NCI-H187 (cell line): ENCODE measurements around the gene DGKH.
"Not testable (repeated sequence)": the region's sequence is repeated elsewhere in the genome, so short reads cannot be mapped to it uniquely, and the experiment has no call there.

Experiments
- DNase-seq, 2 experiments: peaks; one replicate each; lab custom pipeline; 2025; lab: John Stamatoyannopoulos, UW

DGKH gene

DNA sequence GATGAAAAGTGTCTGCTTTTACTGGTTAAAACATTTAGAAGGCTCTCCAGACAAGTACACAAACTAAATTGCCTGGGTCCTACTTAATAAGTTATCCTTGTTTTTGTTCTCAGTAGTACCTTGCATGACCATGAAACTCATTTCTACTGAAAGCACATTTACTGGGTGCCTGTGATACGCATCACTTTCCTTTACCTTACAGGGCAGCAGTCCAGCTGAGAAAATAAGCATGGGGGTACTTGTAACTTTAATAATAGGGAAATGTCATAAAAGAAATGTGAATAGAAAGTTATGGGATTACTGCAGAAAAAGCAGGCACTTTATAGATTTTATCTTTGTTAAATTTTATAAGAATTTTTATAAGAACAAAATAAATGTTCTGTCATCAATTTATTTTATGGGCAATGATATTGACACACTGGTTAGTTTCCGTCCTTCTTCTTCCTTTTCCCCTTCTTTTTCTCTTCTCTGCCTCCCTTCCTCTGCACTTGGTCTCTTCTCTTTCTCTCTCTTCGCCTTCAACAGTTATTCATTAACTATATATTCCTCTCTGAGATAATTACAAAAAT is 116.2 kb downstream of the DGKH start:
- no peak for DNase-seq

DNA sequence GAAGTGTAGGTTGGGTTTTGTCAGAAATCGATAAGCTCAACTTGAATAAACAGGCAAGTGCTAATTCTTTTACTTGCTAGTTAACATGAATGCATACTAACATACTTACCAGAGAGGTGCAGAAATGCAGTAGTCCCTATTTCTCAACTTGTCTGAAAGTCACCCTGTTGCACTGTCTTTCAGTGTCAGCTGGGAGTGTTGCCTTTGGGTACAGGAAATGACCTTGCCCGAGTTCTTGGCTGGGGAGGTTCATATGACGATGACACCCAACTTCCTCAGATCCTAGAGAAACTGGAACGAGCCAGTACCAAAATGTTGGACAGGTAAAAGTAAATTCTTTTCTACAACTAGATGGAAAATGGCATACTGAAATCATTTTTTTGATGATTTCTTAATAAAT is 120.0 kb downstream of the DGKH start:
- no peak for DNase-seq

DNA sequence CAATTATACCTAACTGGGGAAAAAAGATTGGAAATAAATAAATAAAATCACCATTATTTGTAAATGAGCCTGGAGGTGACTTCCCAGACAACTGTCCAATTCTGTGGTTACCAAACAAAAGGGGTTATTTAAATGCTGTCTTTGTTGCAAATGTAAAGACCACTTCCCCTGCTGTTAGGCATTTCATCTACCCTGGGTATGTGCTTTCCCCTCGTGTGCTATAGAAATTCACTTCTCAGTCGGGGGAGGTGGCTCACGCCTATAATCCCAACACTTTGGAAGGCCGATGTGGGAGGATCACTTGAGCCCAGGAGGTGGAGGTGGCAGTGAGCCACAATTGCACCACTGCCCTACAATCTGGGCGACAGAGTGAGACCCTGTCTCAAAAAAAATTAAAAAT is 121.6 kb downstream of the DGKH start:
- no peak for DNase-seq

DNA sequence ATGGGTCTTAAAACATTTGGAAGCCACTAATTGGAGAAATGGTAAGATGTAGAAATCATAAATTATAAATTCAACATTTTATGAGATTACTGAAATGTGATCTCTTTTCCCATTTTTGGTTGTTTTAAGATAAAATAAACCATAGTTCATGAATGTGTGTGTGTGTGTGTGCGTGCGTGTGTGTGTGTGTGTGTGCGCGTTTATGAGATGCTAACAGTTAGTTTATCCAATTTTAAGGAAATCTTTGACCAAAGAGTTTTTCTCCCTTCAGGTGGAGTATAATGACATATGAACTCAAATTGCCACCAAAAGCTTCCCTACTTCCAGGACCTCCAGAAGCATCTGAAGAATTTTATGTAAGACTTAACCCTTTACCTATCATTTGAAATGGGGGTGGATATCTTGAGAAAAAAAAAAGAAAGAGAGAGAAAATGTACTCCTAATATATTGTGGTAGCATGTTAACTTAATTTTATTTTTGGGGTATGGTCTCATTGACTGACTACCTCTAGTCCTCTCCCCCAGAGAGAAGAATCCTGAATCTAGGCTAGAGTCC is 125.4 kb downstream of the DGKH start:
- no peak for DNase-seq

DNA sequence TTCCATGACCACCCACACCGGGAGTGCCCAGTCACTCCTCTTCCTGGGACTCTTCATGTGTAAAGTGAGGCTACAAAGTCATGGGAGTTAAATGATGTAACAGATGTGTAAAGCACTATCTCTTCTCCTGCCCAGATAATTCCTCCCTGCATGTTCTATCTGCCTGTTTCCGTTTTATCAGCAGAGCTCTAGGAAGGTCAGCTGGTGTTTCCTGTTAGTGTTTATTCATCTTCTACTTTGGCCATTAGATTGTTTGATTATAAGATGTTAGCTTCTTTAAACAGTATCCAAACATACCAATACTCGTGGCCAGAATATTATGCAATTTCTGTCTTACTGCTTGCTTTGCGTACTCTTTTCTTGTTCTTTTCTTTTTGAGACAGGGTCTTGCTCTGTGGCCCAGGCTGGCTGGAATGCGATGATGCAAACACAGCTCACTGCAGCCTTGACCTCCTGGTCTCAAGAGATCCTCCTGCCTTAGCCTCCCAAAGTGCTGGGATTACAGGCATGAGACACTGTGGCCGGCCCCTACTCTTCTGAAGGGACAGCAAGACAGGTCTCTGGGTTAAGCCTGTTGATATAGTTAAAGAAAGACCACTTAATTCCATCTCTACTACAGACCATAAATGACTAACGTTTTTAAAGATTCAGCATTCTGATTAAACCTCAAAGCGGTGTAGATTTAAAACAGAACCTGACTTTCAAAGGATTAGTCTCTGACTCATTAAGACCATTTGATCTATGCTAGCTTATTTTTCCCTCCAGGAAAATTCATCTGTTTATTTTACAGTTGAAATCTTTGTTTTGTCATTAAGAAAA is 126.1 kb downstream of the DGKH start:
- no peak for DNase-seq

DNA sequence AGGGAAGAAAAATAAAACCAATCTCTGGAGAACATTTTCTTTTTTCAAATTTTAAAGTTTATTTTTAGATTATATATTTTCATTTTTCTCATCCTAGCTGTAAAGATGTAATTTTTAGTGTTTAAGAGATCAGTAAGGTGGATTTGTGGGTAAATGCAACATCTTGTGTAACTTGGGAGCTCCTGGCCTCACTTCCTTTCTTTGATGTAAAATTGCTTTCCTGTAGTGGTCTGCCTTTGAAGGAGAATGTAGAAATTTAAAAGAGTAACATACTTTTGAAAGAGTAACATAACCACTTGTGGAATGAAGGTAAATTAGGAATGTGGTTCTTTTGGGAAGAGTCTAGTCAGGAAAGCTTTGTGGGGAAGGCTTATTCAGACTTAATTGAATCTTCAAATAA is 127.8 kb downstream of the DGKH start:
- DNase-seq: no peak

DNA sequence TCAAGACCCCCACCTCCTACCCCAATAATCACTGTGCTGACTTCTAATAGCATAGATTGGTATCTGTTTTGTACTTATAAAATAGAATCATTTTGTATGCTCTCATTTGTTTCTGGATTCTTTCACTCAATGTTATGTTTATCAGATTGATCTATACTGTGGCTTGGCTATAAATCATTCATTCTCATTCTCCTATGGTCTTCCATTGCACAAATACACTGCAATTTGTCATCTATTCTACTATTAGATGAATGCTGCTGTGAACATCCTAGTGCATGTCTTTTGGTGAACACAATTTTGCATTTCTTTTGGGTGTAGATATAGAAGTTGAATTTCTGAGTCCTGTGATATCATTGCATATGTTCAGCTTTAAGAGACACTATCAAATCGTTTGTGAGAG is 128.7 kb downstream of the DGKH start:
- DNase-seq: no peak

DNA sequence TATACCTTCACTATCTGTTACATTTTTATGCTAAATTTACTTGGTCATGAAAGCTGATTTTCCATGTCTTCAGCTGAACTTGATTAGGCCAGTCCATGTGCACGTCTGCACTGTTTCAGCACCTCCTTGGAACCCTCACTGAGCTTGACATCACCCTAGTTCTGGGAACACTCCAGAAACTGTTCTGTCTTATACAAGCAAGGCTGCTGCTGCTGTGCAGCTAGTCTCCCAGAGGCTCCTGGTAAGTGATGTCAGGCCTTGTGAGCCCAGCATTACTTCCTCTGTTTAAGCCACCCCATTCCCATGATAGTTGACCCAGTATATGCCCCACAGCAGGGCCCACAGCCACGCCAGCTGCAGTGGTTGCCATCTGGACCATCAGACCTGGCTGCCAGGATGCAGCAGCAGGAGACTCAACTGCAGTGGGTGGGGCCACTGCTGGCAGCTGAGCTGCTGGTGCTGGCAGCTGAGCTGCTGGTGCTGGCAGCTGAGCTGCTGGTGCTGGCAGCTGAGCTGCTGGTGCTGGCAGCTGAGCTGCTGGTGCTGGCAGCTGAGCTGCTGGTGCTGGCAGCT is 133.0 kb downstream of the DGKH start:
- no peak for DNase-seq

DNA sequence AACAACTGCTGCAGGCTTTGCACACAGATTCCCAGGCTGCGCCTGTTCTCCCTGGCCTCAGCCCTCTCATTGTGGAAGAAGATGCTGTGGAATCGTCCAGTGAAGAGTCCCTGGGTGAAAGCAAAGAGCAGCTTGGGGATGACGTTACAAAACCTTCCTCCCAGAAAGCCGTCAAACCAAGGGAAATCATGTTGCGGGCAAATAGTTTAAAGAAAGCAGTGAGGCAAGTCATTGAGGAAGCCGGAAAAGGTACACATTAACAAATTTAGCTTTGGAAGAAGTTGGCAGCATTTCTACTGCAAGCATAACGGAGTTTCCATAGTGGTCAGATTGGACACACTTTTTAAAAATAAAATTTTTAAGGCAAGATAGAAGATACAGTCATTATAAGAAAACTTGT is 140.6 kb downstream of the DGKH start:
- DNase-seq: no peak

DNA sequence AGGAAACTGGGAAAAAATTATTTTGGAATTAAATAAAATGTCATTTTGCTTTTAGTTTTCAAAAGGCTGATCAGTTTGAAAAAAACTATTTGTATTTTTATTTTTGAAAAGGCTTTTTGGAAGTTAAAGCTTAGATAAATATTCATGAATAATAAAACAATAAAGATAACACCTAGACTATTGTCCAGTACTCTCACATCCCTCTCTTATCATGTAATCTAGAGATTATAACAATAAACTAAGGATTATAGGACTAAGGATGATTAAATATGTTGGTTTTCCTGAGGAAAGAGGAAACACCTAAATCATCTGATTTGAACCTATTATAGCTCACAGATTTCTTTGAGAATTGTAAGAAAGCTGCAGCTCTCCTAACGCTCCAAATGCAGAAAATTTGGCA is 142.1 kb downstream of the DGKH start:
- DNase-seq: no peak

DNA sequence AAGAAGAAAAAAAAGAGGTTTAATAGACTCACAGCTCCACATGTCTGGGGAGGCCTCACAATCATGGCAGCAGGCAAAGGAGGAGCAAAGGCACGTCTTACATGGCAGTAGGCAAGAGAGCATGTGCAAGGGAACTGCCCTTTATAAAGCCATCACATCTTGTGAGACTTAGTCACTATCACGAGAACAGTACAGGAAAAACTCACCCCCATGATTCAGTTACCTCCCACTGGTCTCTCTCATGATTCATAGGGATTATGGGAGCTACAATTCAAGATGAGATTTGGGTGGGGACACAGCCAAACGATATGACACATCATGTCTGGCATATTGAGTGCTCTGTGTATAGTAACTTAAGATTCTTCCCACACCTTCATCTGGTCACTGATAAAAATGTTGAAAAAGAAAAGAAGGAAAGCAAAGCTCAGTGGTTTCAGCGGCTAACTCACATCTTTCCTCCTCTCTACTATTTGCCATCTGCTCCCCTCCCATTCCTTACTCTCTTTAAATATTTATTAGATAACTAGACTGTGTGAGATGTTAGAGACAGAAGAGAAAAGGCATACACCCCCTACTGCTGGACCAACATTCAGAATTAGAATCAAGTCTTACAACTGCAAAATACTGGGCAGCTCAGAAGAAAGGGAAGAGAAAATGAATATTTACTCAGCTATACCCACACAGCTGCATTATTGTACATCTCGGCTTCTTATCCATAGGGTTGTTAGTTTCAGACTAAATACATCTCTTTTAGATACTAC is 163.4 kb downstream of the DGKH start:
- DNase-seq: no peak

DNA sequence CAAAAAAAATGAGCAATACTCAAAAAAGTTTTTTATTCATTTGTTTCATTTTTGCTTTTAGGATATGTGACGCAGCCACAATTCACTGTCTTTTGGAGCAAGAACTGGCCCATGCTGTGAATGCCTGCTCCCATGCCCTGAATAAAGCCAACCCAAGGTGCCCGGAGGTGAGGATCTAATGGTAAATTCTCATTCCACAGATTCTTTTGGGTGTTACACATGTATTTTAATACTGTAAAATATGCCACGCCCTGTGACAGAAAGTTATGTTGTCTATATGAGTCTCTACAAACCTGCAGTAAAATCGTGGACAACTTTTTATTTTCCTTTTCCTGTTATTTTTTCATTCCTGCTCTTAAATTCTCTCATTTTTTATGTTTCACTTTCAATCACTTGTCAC is 166.0 kb downstream of the DGKH start:
- no peak for DNase-seq

DNA sequence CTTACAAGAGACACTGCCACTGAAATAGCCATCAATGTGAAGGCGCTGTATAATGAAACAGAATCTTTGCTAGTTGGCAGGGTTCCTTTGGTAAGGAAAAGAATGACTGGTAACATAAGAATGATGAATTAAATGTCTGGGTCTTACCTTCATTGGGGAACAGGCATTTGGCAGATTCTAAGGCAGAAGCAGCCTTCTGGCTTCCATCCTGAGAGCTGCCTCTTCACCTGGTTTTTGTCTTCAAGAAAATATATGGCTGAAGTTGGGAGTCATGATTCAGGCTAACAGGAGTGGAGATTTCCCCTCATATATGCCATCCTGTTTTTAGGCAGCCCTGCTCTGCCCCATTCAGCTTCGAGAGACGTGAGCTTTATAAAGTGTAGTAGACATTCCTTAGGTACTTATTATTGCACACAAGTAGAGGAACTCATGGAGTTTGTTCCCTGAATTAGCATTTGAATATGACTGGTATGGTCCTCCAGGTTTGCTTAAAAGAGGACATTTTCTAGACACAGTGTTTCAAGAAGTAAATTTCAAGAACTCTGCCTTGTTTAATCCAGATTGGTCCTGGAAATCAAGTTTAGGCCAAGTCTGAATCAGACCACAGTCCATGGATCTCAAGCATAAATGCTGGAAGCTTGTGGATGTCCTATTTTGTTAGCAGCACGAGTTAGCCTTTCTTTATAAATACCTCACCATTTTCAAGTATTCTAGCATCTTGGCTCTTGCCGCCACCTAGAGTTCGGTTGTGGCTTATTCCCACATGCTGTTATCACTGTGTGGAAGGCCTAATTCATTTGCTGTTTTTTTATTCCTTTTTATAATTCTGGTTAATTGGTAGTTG is 167.4 kb downstream of the DGKH start:
- DNase-seq: no peak

DNA sequence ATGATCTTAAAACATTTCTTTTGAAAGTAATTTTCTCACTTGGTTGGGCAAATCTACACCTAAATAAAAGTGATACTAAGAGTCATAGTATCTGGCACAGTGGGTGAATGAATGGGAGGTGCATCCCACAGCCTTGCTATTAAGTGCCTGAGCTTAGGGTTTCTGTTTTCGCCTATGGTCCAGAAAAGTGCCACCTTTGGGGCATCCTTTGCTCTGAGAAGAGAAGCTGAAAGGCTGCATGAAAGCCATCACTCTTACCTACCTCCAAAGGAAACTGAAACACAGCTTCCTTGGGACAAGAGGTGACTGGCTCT is 167.9 kb downstream of the DGKH start:
- DNase-seq: no peak

DNA sequence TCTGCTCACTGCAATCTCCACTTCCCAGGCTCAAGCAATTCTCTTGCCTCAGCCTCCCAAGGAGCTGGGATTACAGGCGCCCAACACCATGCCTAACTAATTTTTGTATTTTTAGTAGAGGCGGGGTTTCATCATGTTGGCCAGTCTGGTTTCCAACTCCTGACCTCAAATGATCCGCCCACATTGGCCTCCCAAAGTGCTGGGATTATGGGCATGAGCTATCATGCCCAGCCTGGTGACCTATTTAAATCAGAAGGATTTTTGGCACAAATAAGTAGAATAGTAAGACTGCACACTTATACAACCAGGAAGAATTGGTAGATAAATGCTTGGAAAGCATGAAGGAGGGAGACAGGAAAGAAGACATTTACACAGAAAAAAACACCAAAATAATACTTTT is 170.1 kb downstream of the DGKH start:
- no peak for DNase-seq

DNA sequence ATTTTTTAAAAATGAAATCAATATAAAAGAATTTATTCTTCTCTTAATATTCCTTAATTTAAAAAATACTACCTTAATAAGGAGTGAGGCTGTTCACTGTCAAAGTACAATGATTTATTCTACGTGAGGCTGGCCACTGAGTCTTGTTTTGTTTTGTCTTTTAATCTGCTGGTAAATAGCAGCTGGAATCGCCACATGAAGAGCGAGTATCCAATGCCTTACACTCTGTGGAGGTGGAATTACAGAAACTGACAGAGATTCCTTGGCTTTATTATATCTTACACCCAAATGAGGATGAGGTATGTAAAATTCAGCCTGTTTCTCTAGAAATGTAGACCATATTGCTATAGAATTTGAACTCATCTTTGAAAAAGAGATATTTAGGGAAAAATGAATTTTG is 170.6 kb downstream of the DGKH start:
- no peak for DNase-seq

DNA sequence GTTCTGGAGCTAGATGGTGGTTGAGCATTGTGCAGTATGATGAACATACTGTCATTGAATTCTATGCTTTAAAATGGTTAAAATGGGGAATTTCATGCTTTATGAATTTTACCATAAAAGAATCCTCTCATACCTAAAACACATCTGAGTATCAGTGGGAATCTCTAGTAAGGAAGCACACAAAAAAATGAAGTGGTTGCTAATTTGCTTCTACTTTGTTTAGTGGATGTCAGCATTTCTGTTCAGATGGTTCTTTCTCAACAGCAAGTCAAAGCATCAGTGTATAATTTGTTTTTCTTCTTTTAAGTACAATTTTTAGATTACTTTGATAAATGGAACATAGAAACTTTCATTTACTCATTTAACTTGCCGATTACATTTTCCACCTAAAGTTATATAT is 171.4 kb downstream of the DGKH start:
- DNase-seq: no peak

DNA sequence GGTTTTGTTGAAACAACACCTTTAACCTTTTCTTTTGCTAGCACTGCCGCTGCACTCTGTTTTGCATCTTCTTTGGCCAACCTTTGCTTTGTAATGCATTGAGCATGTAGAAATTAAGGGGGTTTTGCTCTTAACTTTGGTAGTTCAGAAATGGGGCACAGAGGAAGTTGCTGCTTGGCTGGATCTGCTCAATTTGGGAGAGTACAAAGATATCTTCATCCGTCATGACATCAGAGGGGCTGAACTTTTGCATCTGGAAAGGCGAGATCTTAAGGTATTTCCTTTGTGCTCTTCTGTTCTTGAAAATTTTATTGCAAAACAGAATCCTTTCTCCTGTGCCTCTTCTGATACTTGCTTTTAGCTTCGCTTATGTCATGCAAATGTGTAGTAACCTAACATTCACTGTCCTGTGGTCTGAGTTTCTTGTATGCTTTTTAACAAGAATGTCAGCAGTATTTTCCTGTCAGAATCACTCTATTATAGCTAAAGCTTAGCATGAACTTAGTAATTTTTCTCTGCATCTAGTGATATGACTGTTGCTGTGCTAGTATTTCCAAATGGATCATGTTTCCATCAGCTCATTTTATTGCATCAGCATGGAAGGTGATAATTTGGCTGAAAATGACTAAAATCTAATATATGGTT is 172.8 kb downstream of the DGKH start:
- DNase-seq: no peak

DNA sequence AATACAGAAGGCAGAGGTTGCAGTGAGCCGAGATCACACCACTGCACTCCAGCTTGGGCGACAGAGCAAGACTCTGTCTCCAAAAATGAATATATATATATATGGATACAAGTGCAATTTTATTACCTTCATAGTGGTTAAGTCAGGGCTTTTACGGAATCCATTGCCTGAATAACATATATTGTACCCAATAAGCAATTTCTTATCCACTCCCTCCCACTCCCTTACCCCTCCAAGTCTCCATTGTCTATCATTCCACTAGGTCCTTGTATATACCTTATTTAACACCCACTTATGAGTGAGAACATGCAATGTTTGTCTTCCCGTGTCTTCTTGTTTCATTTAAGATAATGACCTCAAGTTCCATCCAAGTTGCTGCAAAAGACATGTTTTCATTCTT is 175.2 kb downstream of the DGKH start:
- no peak for DNase-seq

DNA sequence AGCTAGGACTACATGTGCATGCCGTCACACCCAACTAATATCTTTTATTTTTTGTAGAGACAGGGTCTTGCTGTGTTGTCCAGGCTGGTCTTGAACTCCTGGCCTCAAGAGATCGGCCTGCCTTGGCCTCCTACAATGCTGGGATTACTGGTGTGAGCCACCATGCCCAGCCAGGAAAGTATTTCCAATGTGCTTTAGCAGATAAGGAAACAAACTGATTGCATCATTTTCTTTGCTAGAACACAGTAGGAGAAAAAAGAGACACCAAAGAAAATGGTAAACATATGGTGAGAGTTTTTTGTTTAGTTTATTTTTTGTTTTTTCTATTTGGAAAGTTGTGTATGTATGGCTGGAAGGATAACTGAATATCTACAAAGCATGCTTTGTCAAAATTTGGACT is 176.6 kb downstream of the DGKH start:
- DNase-seq: no peak

DNA sequence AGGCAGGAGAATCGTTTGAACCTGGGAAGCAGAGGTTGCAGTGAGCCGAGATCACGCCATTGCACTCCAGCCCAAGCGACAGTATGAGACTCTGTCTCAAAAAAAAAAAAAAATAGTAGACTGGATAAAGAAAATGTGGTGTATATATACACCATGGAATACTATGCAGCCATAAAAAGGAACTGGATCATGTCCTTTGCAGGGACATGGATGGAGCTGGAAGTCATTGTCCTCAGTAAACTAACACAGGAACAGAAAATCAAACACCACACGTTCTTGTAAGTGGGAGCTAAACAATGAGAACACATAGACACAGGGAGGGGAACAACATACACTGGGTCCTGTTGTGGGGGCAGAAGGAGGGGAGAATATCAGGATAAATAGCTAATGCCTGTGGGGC is 178.3 kb downstream of the DGKH start:
- DNase-seq: not testable (repeated sequence)
